GM18870 (cell line): ENCODE data around the gene BCAS2.
"Not testable (repeated sequence)": the region's sequence is repeated elsewhere in the genome, so short reads cannot be mapped to it uniquely, and the experiment has no call there.

Experiments used
- ATAC-seq: cut with Tn5 transposase; IDR thresholded peaks from one replicate; pipeline ENCODE4 v1.9.1; 2021; ENCODE audit warnings: moderate library complexity; ENCODE audit not compliant: unreplicated experiment

The BCAS2 gene

DNA sequence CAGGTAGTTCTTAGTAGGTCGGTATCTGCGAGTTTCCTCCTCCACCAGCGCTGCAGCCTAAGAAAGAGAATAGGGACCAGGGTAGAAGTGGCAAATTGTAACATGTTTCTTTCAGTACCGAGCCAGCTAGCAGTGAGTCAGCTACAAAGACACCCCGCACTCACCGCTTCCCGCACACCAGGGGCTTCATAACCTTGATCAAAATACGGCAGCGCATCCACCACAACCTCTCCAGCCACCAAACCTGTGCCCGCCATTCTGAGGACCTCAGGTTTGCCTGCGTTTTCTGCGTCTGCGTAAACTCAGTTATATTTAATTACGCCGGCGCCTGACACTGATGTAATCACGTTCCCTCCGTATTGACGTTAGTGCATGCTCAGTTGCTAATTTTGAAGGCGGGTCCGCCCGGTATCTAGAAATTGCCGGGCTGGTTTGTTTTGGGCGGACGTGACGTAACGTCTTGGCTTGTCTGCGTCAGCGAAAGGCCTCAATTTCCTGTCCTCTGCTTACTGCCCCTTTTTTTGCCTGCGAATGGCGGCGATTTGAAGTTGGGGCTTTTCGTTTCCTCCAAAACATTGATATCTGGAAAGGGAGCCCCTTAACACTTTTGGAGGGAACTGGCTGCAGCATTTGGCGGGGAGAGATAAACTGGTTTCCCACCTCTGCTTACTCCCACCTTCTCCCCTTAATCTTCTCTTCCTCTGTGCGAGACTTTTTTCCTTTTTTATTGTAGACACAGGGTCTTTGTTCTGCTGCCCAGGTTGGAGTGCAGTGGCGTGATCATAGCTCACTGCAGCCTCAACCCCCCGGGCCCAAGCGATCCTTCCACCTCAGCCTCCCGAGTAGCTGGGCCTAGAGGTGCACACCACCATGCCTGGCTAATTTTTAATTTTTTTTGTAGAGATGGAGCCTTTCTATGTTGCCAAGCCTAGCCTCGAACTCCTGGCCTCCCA, at the start of gene BCAS2:
Gene BCAS2, minus strand, starts transcription at position 281 of the 953 bp plus-strand sequence. Its CDS starts 24 bp downstream, at position 257.
- ATAC-seq = peak; percentile 99

DNA sequence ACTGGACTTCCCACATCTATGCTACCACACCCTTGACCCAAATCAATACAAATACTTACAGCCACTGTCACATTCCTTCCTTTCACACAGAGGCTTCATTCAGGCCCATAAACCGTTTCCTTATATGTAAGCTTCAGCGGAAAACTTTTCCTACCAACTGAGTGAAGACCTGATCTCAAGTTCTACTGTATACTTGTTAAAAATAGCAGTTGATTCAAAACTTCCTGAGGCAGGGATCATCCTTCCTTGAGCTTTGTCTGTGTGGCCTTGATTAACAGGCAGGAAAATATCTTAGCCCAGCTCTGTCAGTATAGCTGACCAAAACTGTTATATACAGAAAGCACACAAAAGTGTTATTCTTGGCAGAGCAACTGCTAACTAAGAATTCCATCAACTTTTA, 45.7 kb upstream of the BCAS2 start:
- no peak for ATAC-seq

DNA sequence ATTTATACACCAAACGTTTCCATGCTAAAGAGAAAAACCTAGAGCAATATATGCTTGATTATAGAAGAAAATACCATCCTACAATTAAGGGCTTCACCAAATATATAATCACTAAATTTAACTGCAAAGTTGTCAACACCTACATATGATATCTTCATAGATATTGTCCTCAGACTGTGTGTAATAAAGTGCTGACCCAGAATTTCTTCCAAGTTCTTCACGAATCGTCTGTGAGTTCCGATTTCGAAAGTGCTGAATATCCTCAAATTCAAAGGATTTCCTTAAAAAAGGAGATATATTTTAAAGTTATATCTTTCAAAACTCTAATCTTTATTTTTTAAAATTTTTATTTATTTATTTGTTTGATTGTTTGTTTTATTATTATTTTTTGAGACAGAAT, 41.9 kb upstream of the BCAS2 start:
- no peak for ATAC-seq

DNA sequence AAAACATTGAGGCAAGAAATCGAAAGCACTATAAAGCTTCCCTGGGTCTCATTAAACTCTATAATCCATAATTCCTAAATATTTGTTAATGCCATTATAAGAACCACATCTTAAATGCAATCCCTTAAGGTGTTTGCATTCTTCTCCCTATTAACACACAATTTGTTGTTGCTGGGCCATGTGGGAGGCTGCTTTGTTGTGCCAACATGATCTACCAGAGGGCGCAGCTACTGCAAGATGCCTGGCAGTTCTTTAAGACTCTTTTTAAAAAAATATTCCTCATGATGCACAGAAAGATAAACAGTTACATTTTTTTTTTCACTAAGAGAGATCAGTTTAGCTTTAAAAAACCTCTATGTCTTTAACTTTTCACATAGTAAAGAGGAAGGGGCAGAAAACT, 39.0 kb upstream of the BCAS2 start:
- no peak for ATAC-seq

DNA sequence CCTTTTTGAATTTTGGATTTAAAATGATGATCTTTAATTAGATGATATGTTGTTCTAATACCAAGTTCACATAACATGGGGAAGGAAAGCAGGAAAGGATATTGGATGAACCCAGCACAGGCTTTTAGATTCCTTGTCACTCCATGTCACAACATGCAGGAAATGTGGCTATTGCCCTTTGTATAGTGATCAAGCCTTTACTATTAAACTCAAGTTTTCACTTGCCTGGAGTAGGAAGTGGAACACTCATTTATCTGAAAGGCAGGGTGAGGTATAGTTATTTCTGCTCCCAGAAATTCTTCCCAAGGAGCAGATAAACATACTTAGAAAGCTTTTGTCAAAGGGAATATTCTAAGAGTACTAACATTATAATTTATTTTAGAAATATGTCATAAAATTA, 37.2 kb upstream of the BCAS2 start:
- no peak for ATAC-seq

DNA sequence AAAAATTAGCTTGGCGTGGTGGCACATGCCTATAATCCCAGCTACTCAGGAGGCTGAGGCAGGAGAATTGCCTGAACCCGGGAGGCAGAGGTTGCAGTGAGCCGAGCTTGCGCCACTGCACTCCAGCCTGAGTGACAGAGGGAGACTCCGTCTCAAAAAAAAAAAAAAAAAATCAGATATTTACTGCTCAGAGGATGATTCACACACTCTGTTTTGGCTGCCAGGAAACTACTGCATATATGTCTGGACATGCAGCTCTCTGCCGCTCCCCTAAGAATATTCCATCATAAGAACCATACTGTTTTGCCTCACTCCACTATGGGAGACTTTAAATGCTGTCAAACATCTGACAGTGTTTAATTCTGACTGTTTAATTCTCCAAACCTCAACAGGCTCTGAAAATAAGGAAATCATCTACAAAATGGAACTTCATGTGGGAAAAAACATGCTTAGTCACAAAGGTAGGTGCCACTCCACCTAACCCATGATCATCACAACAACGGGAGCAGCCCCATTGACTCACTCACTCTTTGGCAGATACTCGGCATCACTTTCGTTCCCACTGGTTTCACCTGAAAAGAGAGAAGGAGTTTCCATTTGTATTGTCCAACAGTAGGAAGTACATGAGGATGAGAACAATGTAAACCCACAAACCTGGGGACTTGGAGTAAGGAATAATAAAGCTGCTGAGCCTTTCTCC, 29.3 kb upstream of the BCAS2 start:
- no peak for ATAC-seq

DNA sequence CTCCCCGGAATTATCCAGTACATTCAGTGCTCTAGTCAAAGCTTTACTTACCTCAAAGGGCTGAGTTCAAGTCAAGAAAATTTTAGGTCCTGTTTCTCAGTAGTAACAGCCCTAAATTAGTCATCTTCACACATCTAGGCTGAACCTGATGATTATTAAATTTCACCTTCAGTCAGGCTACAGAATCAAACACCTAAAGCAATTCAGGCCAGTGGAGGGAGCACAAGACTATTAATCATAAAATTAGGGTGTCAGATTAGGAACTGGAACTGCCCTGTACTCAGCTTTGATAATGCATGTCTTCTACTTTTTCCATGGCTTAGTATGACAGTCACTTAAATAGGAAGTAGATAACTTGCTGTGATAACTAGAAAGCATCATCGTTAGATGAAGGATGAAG, 28.4 kb upstream of the BCAS2 start:
- no peak for ATAC-seq

DNA sequence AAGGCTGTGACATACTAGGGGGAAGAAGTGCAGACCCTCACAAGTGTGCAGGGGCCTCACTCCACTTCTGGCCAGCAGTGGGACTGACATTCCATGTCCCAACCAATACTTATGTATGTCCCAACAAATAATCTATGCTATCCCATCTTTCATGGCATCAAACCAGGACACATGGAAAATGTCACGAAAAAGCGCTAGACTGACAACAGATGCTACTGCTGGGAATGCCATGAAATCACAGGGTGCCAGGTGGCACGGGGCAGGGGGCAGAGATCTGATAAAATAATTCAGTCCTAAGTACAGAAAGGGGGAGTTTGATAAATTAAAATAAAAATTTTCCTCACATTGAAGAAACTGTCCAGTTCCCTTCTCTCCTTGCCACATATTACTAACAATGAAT, 27.6 kb upstream of the BCAS2 start:
- no peak for ATAC-seq

DNA sequence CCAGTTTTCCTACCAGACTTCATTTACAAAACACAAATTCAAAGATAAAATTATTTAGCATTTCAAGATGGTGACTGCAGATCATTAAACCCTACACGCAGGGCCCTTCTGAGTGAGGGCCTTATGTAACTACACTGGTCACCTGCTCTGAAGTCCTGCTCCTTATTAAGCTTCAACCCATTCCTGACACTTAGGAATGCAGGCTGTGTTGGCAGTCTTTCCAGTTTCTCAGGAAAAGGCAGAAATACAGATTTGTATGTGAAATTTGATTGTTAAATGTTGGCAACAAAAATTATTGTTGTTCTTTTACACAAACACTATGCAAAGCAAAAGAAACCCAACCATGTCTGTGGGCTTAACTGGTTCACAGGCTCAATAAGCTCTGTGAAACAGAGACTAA, 25.8 kb upstream of the BCAS2 start:
- ATAC-seq = no peak

DNA sequence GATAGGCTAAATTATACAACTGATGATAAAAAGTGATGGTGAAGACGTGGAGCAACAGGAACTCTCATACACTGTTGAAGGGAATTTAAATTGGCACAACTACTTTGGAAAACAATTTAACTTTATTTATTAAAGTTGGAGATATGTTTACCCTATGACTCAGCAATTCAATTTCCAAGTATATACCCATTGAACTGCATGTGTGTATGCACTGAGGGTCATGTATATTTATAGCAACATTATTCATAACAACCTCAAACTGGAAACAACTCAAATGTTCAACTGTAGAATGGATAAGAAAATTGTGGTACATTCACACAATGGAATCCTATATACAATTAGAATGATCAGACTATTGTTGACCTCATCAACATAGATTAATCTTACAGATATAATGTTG, 16.5 kb upstream of the BCAS2 start:
- no peak for ATAC-seq

DNA sequence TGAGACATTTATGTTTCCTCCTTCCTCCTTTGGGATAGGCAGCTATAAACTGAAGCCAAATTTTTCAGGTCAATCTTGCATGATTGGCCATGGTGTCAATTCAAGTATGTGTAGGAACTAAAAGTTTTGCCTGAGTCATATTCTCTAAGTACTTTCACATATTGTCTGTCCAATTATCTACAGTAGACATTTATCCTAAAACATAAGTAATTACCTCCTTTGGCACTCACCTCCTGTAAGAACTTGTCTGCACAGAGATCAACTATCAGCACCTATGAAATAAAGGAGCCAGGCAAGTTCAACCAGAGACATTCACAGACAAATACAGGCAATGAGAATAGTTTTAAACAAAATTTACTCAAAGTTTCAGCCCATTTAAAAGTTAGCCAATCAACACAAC, 14.2 kb upstream of the BCAS2 start:
- no peak for ATAC-seq

DNA sequence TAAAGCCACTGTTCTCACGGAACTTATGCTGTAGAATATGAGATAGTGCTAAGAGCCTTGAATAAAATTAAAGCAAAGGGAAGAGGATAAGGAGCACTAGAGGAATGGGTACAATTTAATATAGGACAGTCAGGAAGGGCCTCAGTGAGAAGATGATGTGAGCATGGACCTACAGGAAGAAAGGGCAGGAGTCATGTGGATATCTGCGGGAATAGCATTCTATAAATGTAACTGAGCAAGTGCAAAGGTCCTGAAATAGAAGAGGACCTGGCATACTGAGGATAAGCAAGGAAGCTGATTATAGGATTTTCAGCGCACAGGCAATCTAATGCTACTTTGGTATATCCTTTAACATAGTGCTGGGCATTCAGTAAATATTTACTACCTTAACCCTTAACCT, 12.6 kb upstream of the BCAS2 start:
- ATAC-seq = no peak

DNA sequence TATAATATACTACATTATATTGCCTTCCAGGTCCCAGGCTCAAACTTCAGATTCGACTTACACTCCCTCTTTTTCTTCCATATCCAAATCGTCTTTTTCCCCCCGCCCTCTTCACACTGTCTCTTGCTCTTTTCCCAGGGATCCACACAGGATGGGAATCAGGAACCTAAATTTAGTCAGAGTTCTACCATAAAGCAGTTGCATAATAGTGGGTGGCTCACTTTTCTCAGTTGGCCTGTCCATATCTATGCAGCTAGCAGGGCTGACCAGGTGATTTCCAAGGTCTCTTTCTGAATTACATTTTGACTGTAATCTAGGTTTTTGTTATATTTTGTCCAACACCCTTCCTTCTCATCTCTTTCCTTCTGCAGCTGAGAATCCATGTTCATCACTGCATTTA, 7.7 kb upstream of the BCAS2 start:
- no peak for ATAC-seq

DNA sequence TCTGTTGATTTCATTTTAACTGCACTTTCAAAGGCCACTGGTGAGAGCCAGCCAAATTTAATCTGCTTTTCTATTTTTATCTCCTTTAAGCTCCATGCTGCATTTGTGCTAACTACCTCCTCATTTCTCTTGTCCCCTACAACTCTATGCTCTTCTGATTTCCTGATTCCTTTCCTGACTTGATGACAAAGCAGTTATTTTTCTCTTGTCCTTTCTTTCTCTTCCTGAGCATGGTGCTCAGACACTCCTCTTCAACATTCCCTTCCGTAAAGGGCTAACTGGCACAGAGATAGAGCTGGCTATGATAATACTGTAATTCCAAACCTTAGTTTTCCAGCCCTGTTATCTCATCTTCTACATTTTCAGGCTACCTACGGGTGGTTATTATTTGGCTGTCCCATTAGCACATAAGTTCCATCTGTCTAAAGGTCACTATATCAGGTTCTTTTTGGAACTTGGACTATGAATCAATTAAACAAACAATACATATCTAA, 6.8 kb upstream of the BCAS2 start:
- no peak for ATAC-seq

DNA sequence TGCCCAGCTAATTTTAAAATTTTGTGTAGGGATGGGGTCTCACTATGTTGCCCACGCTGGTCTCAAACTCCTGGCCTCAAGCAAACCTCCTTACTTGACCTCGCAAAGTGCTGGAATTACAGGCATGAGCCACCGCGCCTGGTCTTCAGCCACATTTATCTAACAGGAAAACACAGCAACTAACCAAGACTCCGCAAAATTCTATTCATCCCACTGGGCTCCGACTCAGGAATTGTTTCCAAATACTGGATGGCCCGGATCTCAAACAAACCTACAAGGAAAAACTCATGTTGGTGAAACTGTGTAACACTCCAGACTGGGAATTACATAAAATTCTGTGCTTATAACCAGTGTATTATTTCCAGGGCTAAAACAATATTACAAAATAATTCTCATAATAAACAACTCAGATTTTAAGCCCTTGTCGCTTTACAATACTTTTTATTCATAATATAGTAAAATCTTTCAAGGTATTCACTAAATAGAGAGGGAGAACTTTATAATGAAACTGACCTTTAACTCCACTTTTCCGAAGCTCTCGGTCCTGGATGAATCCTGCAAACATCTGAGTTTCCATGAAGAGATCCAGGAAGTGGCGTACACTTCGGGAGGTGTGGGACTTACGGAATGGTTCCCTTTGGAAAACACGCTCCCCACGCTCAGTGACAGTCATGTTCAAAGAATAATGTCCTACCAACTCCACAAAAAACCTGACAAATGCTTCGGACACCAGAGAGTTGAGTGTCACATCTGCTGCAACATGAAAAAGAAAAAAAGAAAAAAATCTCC, 6.0 kb upstream of the BCAS2 start:
- no peak for ATAC-seq

DNA sequence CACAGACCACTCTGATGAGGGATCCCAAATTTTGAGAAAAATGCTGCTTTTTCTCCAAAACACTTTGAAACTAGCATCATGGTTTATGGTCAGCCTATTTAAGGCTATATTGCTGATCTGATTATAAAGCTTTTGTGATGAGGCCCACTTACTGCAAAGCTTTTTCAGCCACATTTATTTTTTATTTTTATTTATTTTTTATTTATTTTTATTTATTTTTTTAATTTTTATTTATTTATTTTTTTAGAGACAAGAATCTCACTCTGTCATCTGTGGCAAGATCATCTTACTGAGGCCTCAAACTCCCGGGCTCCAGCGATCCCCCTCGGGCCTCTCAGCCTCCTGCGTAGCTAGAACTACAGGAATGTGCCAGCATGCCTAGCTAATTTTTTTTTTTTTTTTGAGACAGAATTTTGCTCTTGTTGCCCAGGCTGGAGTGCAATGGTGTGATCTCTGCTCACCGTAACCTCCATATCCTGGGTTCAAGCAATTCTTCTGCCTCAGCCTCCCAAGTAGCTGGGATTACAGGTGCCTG, 5.2 kb upstream of the BCAS2 start:
- no peak for ATAC-seq

DNA sequence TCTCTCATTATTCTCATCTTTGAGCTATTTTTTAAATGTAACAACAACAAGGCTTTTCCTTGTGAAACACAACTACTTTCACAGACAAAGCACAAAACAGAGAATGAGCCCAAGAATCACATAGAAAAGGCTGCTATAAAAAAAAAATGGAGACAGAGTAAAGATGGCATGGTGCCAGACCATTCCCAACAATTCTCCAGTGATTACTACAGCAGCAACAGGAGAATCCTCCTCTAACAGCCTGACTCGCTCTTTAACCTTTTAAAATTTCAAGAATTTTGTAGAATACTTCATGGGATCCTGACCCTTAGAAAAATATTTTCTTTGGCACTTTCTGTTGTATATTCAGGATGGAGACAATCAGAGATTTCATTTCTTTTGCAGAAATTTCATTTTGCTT, 3.8 kb upstream of the BCAS2 start:
- no peak for ATAC-seq

DNA sequence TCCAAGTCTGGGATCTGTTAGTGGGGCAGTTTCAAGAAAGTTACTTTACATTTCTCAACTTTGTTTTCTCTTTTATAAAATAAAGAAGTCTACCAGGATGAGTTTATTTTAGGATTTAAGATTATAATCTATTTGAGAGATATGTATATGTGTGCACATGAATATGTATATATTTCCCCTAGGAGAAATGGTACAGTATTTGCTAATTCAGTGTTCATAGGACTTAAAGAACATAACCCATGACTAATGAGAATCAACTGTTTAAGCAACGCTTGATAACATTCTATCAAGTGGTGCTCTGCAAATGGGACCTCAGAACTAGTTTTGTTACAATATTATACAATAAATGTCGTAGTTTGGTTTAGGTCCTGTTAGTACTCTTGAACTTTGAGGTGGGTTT, 7.0 kb downstream of the BCAS2 start:
- no peak for ATAC-seq

DNA sequence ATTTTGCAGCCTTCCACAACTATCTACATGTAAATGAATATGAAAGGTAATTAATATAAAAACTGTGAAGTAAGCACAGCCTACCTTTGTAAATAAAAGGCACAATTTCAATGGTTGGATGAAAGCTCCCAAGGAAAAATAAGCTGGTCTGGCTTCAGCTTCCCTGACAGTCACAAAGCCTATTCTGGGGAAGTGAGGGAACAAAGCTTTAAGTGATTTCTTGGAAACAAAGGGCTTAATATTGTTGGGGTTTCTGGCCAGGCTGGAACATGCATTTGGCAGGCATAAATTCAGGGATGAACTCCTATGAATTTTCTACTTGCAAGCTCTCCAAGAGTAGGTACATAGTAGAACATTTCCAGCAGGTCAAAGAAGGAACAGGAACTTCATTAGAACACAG, 17.3 kb downstream of the BCAS2 start:
- ATAC-seq = no peak

DNA sequence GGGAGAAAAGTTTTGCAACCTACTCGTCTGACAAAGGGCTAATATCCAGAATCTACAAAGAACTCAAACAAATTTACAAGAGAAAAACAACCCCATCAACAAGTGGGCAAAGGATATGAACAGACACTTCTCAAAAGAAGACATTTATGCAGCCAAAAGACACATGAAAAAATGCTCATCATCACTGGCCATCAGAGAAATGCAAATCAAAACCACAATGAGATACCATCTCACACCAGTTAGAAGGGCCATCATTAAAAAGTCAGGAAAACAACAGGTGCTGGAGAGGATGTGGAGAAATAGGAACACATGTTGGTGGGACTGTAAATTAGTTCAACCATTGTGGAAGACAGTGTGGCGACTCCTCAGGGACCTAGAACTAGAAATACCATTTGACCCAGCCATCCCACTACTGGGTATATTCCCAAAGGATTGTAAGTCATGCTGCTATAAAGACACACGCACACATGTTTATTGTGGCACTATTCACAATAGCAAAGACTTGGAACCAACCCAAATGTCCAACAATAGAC, 18.4 kb downstream of the BCAS2 start:
- ATAC-seq = not testable (repeated sequence)

DNA sequence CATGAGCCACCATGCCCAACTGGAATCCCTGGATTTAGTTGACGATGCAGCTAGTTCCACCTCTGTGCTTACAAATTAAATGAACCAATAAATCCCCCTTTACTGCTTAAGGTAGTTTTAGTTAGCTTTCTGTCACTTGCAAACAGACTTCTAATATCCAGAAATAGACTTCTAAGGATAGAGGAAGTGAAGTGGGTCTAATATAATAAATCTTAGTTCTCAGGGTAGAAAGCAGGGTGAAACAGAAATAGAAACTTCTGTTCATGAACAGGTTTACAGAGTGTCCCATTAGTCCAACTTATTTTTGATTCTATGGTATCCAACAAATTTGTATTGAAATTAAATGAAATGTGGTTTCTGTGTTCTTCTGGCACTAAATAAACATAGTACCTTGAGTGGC, 20.1 kb downstream of the BCAS2 start:
- no peak for ATAC-seq
